GM13976 (cell line): ENCODE results near the gene PCA3.

Source experiments
- DNase-seq: peaks from one replicate; pipeline ENCODE4 v3.0.0; 2012; ENCODE audit warnings: low spot score
- CTCF ChIP-seq: IDR thresholded peaks from 2 replicates; pipeline ENCODE4 v1.5.1; 2012; ENCODE audit warnings: borderline replicate concordance, mild to moderate bottlenecking; ENCODE audit not compliant: insufficient read depth; ENCODE audit errors: extremely low read depth, missing control alignments, control extremely low read depth
- in situ Hi-C: fragments of 300-500 bp; cut with MboI; formaldehyde crosslinking; loops from one replicate; pipeline ENCODE4 v1.12.0; 2022; ENCODE audit warnings: low sequenced_read_pairs, mixed read lengths, inconsistent platforms; ENCODE audit not compliant: unreplicated experiment

The PCA3 gene

GRCh38 chr9:76789840-76790239 lies 25.6 kb downstream of the PCA3 start:
- no peak for DNase-seq
- no peak for TF ChIP-seq CTCF
- in situ Hi-C loops: no loop called here

GRCh38 chr9:76793784-76794431 lies 29.7 kb downstream of the PCA3 start:
- no peak for DNase-seq
- TF ChIP-seq CTCF: no peak
- in situ Hi-C loops: no loop called here

- in situ Hi-C loops: no loop called here
- no peak for DNase-seq
- TF ChIP-seq CTCF: no peak
Measured at GRCh38 chr9:76796296-76796695, 32.1 kb downstream of the PCA3 start.

- TF ChIP-seq CTCF: no peak
- in situ Hi-C loops: no loop called here
- peak; percentile 39 for DNase-seq
Measured at GRCh38 chr9:76798527-76798926, 34.3 kb downstream of the PCA3 start.

- no peak for TF ChIP-seq CTCF
- in situ Hi-C loops: no loop called here
- no peak for DNase-seq
Measured at GRCh38 chr9:76799473-76799872, 35.2 kb downstream of the PCA3 start.

GRCh38 chr9:76800901-76801300 lies 36.7 kb downstream of the PCA3 start:
- no peak for TF ChIP-seq CTCF
- DNase-seq: no peak
- in situ Hi-C loops: loop anchor here (10.0 to 25.0 kb wide), 2 partner anchors 204 to 336 kb away; no protein-coding TSS in a partner anchor
